Aorta (tissue), 5 donors: Measurements from ENCODE around the gene IL1RAPL2. TPM values are rescaled to one million over a fixed set of nuclear protein-coding genes. Genes with fewer than 3 reads are reported as not detected.
"Not testable (repeated sequence)": the region's sequence is repeated elsewhere in the genome, so short reads cannot be mapped to it uniquely, and the experiment has no call there.

Experiments
- ATAC-seq: fragments of 200-7000 bp; cut with Tn5 transposase; one replicate; pipeline ENCODE4 v1.9.1; 2022; ENCODE audit warnings: moderate library complexity; ENCODE audit not compliant: low FRiP score
- DNase-seq, 2 donors: peaks; one replicate each; pipeline ENCODE4 v3.0.0-alpha.2; 2020
- H3K27ac ChIP-seq, 2 donors: one replicate each; pipeline ENCODE4 v1.5.1; 2013; ENCODE audit warnings: low read length in 2 of 2, mild to moderate bottlenecking in 2 of 2, moderate library complexity in 2 of 2, control low read depth in 1 of 2, inconsistent platforms in 1 of 2, low read depth in 1 of 2
- H3K27me3 ChIP-seq, 2 donors: one replicate each; pipeline ENCODE4 v1.6.1; 2013; ENCODE audit warnings: control low read depth in 1 of 2, low read length in 1 of 2, mild to moderate bottlenecking in 1 of 2, moderate library complexity in 1 of 2; ENCODE audit not compliant: insufficient read depth in 2 of 2, control insufficient read depth in 1 of 2
- H3K36me3 ChIP-seq, 2 donors: one replicate each; pipeline ENCODE4 v1.6.1; 2013; ENCODE audit warnings: control low read depth in 1 of 2, low read length in 1 of 2, mild to moderate bottlenecking in 1 of 2; ENCODE audit not compliant: insufficient read depth in 2 of 2, control insufficient read depth in 1 of 2
- H3K4me1 ChIP-seq, 2 donors: one replicate each; pipeline ENCODE4 v1.6.1; 2013; ENCODE audit warnings: low read length in 2 of 2, control low read depth in 1 of 2, mild to moderate bottlenecking in 1 of 2, moderate library complexity in 1 of 2; ENCODE audit not compliant: insufficient read depth in 2 of 2, control insufficient read depth in 1 of 2
- H3K4me3 ChIP-seq, 2 donors: one replicate each; pipeline ENCODE4 v1.5.1; 2013; ENCODE audit warnings: low read length in 2 of 2, control low read depth in 1 of 2, mild to moderate bottlenecking in 1 of 2
- H3K9me3 ChIP-seq: one replicate; pipeline ENCODE4 v1.6.1; 2013; ENCODE audit warnings: mild to moderate bottlenecking, low read length; ENCODE audit not compliant: control insufficient read depth
- WGBS, 2 donors: extraction: QIAGEN DNeasy Blood & Tissue Kit; methylation state at CpG; one replicate each; pipeline ENCODE4 v1.1.7; 2013; 5-methylcytosine and 5-hydroxymethylcytosine counted together
- intact Hi-C, 2 donors: fragments of 100-400 bp; cut with DNase I; formaldehyde crosslinking; loops; one replicate each; pipeline versions ENCODE4 v1.14.2 to v1.15.0; 2022
- polyA plus RNA-seq, 2 donors: library from polyadenylated mRNA; stranded (reverse); fragments of 200-250 nt; gene quantifications; one replicate each; pipeline ENCODE4 v1.2.3, GENCODE V29; 2013
- total RNA-seq, 2 donors: library from RNA; stranded (reverse); fragmentation: NEBNext Ultra II Directional; extraction: Animal tissue kit (Norgen Biotek cat#: 25700); gene quantifications; one replicate each; pipeline ENCODE4 v1.2.1, GENCODE V29; 2021
- donor health status: healthy with polysubstance abuse.
- donor health status: Bipolar disorder and iron deficiency.
- donor health status: DM: no; HTN: no; CAD: no.
- donor health status: DM: no; HTN: no; CAD: no.
- donor health status: DM: yes; HTN: yes; CAD: no.

IL1RAPL2 gene
- total and polyA plus RNA-seq, 4 donors: not detected

GRCh38 chrX:104662694-104663093 lies 96.7 kb downstream of the IL1RAPL2 start:
- H3K27me3 ChIP-seq: no peaks in the 10 kb centered on the region
- no peaks in the 10 kb centered on the region for H3K9me3 ChIP-seq
- intact Hi-C loops: no loop called here
- no peak overlapping the region for H3K4me3 ChIP-seq
- DNase-seq: no peak
- no peaks in the 10 kb centered on the region for H3K36me3 ChIP-seq
- H3K4me1 ChIP-seq: no peaks in the 10 kb centered on the region
- no peak for ATAC-seq
- H3K27ac ChIP-seq: no peak overlapping the region

GRCh38 chrX:104665691-104666090 lies 99.7 kb downstream of the IL1RAPL2 start:
- no peak overlapping the region for H3K27ac ChIP-seq
- no peak for ATAC-seq
- no peaks in the 10 kb centered on the region for H3K4me1 ChIP-seq
- H3K9me3 ChIP-seq: no peaks in the 10 kb centered on the region
- 14 to 19% methylated on average over 1 of the region's 1 CpG for whole genome bisulfite sequencing, 2 donors
- H3K36me3 ChIP-seq: no peaks in the 10 kb centered on the region
- DNase-seq: no peak
- intact Hi-C loops: loop anchor here (5.0 kb wide), 1 partner anchor 257 kb away; no protein-coding TSS in a partner anchor
- no peaks in the 10 kb centered on the region for H3K27me3 ChIP-seq
- H3K4me3 ChIP-seq: no peak overlapping the region

- WGBS, 2 donors: 2 to 15% methylated on average over 3 of the region's 3 CpGs
- Histone ChIP-seq H3K36me3 (no peaks in the 10 kb centered on the region), H3K9me3 (no peaks in the 10 kb centered on the region), H3K27me3 (no peaks in the 10 kb centered on the region), H3K4me3 (no peak overlapping the region), H3K27ac (no peak overlapping the region), H3K4me1 (no peaks in the 10 kb centered on the region)
- no peak for DNase-seq
- ATAC-seq: no peak
- intact Hi-C loops: loop anchor here (5.0 kb wide), 1 partner anchor 254 kb away; no protein-coding TSS in a partner anchor
Measured at GRCh38 chrX:104668550-104668949, 102.6 kb downstream of the IL1RAPL2 start.

- DNase-seq (no peak), ATAC-seq (no peak)
- H3K36me3 ChIP-seq: no peaks in the 10 kb centered on the region
- intact Hi-C loops: loop anchor here (5.0 kb wide), 1 partner anchor 253 kb away; no protein-coding TSS in a partner anchor
- no peaks in the 10 kb centered on the region for H3K9me3 ChIP-seq
- H3K27ac ChIP-seq: no peak overlapping the region
- H3K27me3 ChIP-seq: no peaks in the 10 kb centered on the region
- 49 to 85% methylated on average over 4 of the region's 4 CpGs for WGBS, 2 donors
- no peaks in the 10 kb centered on the region for H3K4me1 ChIP-seq
- H3K4me3 ChIP-seq: no peak overlapping the region
Measured at GRCh38 chrX:104669063-104669462, 103.1 kb downstream of the IL1RAPL2 start.

- Histone ChIP-seq H3K4me1 (no peaks in the 10 kb centered on the region), H3K27ac (no peak overlapping the region), H3K27me3 (no peaks in the 10 kb centered on the region), H3K36me3 (no peaks in the 10 kb centered on the region), H3K9me3 (no peaks in the 10 kb centered on the region), H3K4me3 (no peak overlapping the region)
- DNase-seq (no peak), ATAC-seq (no peak)
- intact Hi-C loops: no loop called here
- 60 to 62% methylated on average over 4 of the region's 4 CpGs for WGBS, 2 donors
Measured at GRCh38 chrX:104670051-104670450, 104.1 kb downstream of the IL1RAPL2 start.

- ATAC-seq, H3K36me3 ChIP-seq, H3K9me3 ChIP-seq, H3K27me3 ChIP-seq, H3K4me1 ChIP-seq, H3K4me3 ChIP-seq, intact Hi-C loops, DNase-seq, H3K27ac ChIP-seq: not testable (repeated sequence)
- 64 to 88% methylated on average over 18 of the region's 18 CpGs for WGBS, 2 donors
Measured at GRCh38 chrX:104677517-104677916, 111.5 kb downstream of the IL1RAPL2 start.

GRCh38 chrX:104679175-104679574 lies 113.2 kb downstream of the IL1RAPL2 start:
- H3K27me3 ChIP-seq: no peaks in the 10 kb centered on the region
- no peak overlapping the region for H3K4me3 ChIP-seq
- ATAC-seq (no peak), DNase-seq (no peak)
- H3K9me3 ChIP-seq: no peaks in the 10 kb centered on the region
- no peak overlapping the region for H3K27ac ChIP-seq
- H3K4me1 ChIP-seq: no peaks in the 10 kb centered on the region
- no peaks in the 10 kb centered on the region for H3K36me3 ChIP-seq
- intact Hi-C loops: no loop called here
- 72 to 87% methylated on average over 2 of the region's 2 CpGs for WGBS, 2 donors

GRCh38 chrX:104681214-104681613 lies 115.2 kb downstream of the IL1RAPL2 start:
- intact Hi-C loops: no loop called here
- Histone ChIP-seq H3K9me3 (no peaks in the 10 kb centered on the region), H3K36me3 (no peaks in the 10 kb centered on the region), H3K27me3 (no peaks in the 10 kb centered on the region), H3K27ac (no peak overlapping the region), H3K4me3 (no peak overlapping the region), H3K4me1 (no peaks in the 10 kb centered on the region)
- 27 to 51% methylated on average over 3 of the region's 3 CpGs for WGBS, 2 donors
- no peak for ATAC-seq
- DNase-seq: no peak

- H3K36me3 ChIP-seq: no peaks in the 10 kb centered on the region
- no peaks in the 10 kb centered on the region for H3K27me3 ChIP-seq
- H3K9me3 ChIP-seq: no peaks in the 10 kb centered on the region
- DNase-seq (no peak), ATAC-seq (no peak)
- H3K4me3 ChIP-seq: no peak overlapping the region
- no peak overlapping the region for H3K27ac ChIP-seq
- 62 to 89% methylated on average over 2 of the region's 2 CpGs for WGBS, 2 donors
- no peaks in the 10 kb centered on the region for H3K4me1 ChIP-seq
- intact Hi-C loops: no loop called here
Measured at GRCh38 chrX:104684077-104684476, 118.1 kb downstream of the IL1RAPL2 start.
